ENCODE results near the gene SMIM15.

DNA sequence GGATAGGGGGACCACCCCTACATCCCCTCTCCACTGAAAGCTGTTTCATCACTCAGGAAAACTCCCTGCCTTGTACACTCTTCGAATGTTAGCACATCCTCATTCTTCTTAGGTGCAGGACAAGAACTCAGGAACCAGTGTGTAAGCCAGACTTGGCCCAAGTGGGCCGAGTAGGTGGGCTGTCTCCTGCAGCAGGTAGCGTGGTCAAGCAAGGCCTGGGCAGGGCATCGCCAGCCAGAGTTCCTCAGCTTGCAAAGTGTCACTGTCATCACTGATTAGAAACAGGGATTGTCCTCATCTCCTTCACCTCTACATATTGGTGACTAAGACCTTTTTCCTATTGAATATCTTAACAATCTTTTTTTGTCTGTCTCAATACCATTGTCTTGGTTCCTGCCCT lies 22.3 kb downstream of the SMIM15 start:
- TF ChIP-seq, protein P1, sequence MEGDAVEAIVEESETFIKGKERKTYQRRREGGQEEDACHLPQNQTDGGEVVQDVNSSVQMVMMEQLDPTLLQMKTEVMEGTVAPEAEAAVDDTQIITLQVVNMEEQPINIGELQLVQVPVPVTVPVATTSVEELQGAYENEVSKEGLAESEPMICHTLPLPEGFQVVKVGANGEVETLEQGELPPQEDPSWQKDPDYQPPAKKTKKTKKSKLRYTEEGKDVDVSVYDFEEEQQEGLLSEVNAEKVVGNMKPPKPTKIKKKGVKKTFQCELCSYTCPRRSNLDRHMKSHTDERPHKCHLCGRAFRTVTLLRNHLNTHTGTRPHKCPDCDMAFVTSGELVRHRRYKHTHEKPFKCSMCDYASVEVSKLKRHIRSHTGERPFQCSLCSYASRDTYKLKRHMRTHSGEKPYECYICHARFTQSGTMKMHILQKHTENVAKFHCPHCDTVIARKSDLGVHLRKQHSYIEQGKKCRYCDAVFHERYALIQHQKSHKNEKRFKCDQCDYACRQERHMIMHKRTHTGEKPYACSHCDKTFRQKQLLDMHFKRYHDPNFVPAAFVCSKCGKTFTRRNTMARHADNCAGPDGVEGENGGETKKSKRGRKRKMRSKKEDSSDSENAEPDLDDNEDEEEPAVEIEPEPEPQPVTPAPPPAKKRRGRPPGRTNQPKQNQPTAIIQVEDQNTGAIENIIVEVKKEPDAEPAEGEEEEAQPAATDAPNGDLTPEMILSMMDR (IDR thresholded peaks at IDR 0.05; ENCODE audit: poor library complexity): no peak
- no peak for TF ChIP-seq EZH2phosphoT487 (IDR thresholded peaks at IDR 0.05; ENCODE audit: low read depth, severe bottlenecking, unreplicated experiment)
- no peak for TF ChIP-seq EZH2 (IDR thresholded peaks at IDR 0.05; ENCODE audit: borderline replicate concordance)

Data from hepatocyte (in vitro differentiated cells).